IMR-90 (cell line): Measurements from ENCODE around the gene ERGIC1. TPM values are rescaled to one million over a fixed set of nuclear protein-coding genes. Genes with fewer than 3 reads are reported as not detected.

Experiments
- ATAC-seq: fragments of 200-7000 bp; cut with Tn5 transposase; 2 replicates; pipeline ENCODE4 v1.9.1; 2020; ENCODE audit warnings: low read depth, mild to moderate bottlenecking, moderate library complexity
- BruUV-seq: library from RNA; stranded (reverse); fragments of 400-500 nt; replicated peaks from 2 replicates; lab custom pipeline; 2021; lab: Mats Ljungman, UMichigan
- CTCF ChIA-PET: fragments of 300-600 bp; formaldehyde crosslinking; extraction: SDS; loops from one replicate; lab custom pipeline; 2021; ENCODE audit warnings: antibody characterized with exemption; lab: Yijun Ruan, JAX
- POLR2A ChIA-PET: fragments of 300-600 bp; sonication (Branson Sonifier 250); formaldehyde crosslinking; loops from one replicate; lab custom pipeline; 2022; ENCODE audit warnings: antibody characterized with exemption; ENCODE audit not compliant: unreplicated experiment; lab: Charles Lee
- DNase-seq: peaks from one replicate; pipeline ENCODE4 v3.0.0; 2013
- H2AFZ ChIP-seq: replicated peaks from 2 replicates; pipeline ENCODE3; 2013; ENCODE audit warnings: low read length, mild to moderate bottlenecking; ENCODE audit not compliant: poor library complexity
- H2AK5ac ChIP-seq: 2 replicates; pipeline ENCODE4 v1.6.1; 2013; ENCODE audit warnings: low read depth, low read length, inconsistent platforms
- H2AK9ac ChIP-seq: replicated peaks from 2 replicates; pipeline ENCODE3; 2013; ENCODE audit warnings: mild to moderate bottlenecking, low read depth, low read length, moderate library complexity; ENCODE audit not compliant: poor library complexity
- H2BK120ac ChIP-seq: 2 replicates; pipeline ENCODE4 v1.6.1; 2013; ENCODE audit warnings: low read depth, low read length, inconsistent platforms
- H2BK15ac ChIP-seq: 3 replicates; pipeline ENCODE4 v1.6.1; 2013; ENCODE audit warnings: low read depth, low read length, inconsistent platforms
- H2BK20ac ChIP-seq: 2 replicates; pipeline ENCODE4 v1.6.1; 2013; ENCODE audit warnings: low read depth, mild to moderate bottlenecking, inconsistent platforms, low read length, moderate library complexity
- H2BK5ac ChIP-seq: 2 replicates; pipeline ENCODE4 v1.6.1; 2013; ENCODE audit warnings: mild to moderate bottlenecking, low read depth, low read length, inconsistent platforms; ENCODE audit not compliant: poor library complexity, severe bottlenecking
- H3K14ac ChIP-seq: replicated peaks from 2 replicates; pipeline ENCODE4 v1.6.1; 2013; ENCODE audit warnings: low read depth, low read length, inconsistent platforms
- H3K18ac ChIP-seq: 2 replicates; pipeline ENCODE4 v1.6.1; 2013; ENCODE audit warnings: low read depth, low read length, control low read depth
- H3K23ac ChIP-seq: 2 replicates; pipeline ENCODE4 v1.6.1; 2013; ENCODE audit warnings: low read depth, low read length, inconsistent platforms
- H3K27ac ChIP-seq: 2 replicates; pipeline ENCODE4 v1.5.1; 2013; ENCODE audit warnings: mild to moderate bottlenecking, control low read depth, low read length; ENCODE audit not compliant: insufficient read depth
- H3K27me3 ChIP-seq: 2 replicates; pipeline ENCODE4 v1.6.1; 2013; ENCODE audit warnings: low read length; ENCODE audit not compliant: control insufficient read depth, insufficient read depth
- H3K36me3 ChIP-seq: 2 replicates; pipeline ENCODE4 v1.6.1; 2013; ENCODE audit warnings: low read length, mixed read lengths; ENCODE audit not compliant: control insufficient read depth, insufficient read depth
- H3K4ac ChIP-seq: 2 replicates; pipeline ENCODE4 v1.6.1; 2013; ENCODE audit warnings: low read depth, low read length, inconsistent platforms
- H3K4me1 ChIP-seq: 2 replicates; pipeline ENCODE4 v1.6.1; 2013; ENCODE audit warnings: low read length, mixed read lengths; ENCODE audit not compliant: control insufficient read depth, insufficient read depth
- H3K4me2 ChIP-seq: 2 replicates; pipeline ENCODE4 v1.6.1; 2013; ENCODE audit warnings: low read depth, mild to moderate bottlenecking, control low read depth, low read length, moderate library complexity
- H3K4me3 ChIP-seq: 2 replicates; pipeline ENCODE4 v1.5.1; 2013; ENCODE audit warnings: low read depth, mild to moderate bottlenecking, control low read depth, low read length, moderate library complexity; ENCODE audit not compliant: insufficient read depth
- H3K56ac ChIP-seq: 2 replicates; pipeline ENCODE4 v1.6.1; 2013; ENCODE audit warnings: low read length, inconsistent platforms; ENCODE audit not compliant: insufficient read depth; ENCODE audit errors: extremely low read depth
- H3K79me1 ChIP-seq, 2 experiments: 2 replicates each; pipeline ENCODE4 v1.6.1; 2013; ENCODE audit warnings: low read length in 2 of 2, inconsistent platforms in 1 of 2, low read depth in 1 of 2
- H3K9ac ChIP-seq: 2 replicates; pipeline ENCODE4 v1.6.1; 2013; ENCODE audit warnings: low read depth, low read length, control low read depth
- H3K9me1 ChIP-seq: 2 replicates; pipeline ENCODE4 v1.6.1; 2013; ENCODE audit warnings: low read length, inconsistent platforms; ENCODE audit not compliant: insufficient read depth
- H3K9me3 ChIP-seq: 2 replicates; pipeline ENCODE4 v1.6.1; 2013; ENCODE audit warnings: low read length; ENCODE audit not compliant: control insufficient read depth, insufficient read depth
- H4K20me1 ChIP-seq: 2 replicates; pipeline ENCODE4 v1.6.1; 2013; ENCODE audit warnings: low read length, inconsistent platforms; ENCODE audit not compliant: insufficient read depth
- H4K5ac ChIP-seq: 2 replicates; pipeline ENCODE4 v1.6.1; 2013; ENCODE audit warnings: mild to moderate bottlenecking, low read depth, low read length, control low read depth
- H4K8ac ChIP-seq, 2 experiments: 2 replicates each; pipeline ENCODE4 v1.6.1; 2013; ENCODE audit warnings: low read depth in 2 of 2, low read length in 2 of 2, control low read depth in 1 of 2, inconsistent platforms in 1 of 2
- H4K91ac ChIP-seq: 2 replicates; pipeline ENCODE4 v1.6.1; 2013; ENCODE audit warnings: low read depth, low read length, inconsistent platforms; ENCODE audit not compliant: insufficient read depth
- CEBPB ChIP-seq: IDR thresholded peaks from 2 replicates; pipeline ENCODE4 v1.6.1; 2012; ENCODE audit warnings: low read depth, low read length, improper control_type of control experiment
- ELK1 ChIP-seq: fragments of 150-350 bp; IDR thresholded peaks from 2 replicates; pipeline ENCODE4 v1.6.1; 2016; ENCODE audit warnings: low read depth, mild to moderate bottlenecking, low read length, moderate library complexity, borderline replicate concordance
- MXI1 ChIP-seq: IDR thresholded peaks from 2 replicates; pipeline ENCODE4 v1.6.1; 2012; ENCODE audit warnings: low read depth, mild to moderate bottlenecking, low read length, moderate library complexity, borderline replicate concordance
- NFE2L2 ChIP-seq: fragments of 150-350 bp; IDR thresholded peaks from 2 replicates; pipeline ENCODE4 v1.6.1; 2016; ENCODE audit warnings: low read depth, mild to moderate bottlenecking, low read length
- POLR2A ChIP-seq: IDR thresholded peaks from 2 replicates; pipeline ENCODE4 v1.6.1; 2012; ENCODE audit warnings: mild to moderate bottlenecking, low read depth, low read length
- RFX5 ChIP-seq: IDR thresholded peaks from 2 replicates; pipeline ENCODE4 v1.8.0; 2012; ENCODE audit warnings: low read depth, mild to moderate bottlenecking, low read length, moderate library complexity
- SMC3 ChIP-seq: fragments of 150-350 bp; IDR thresholded peaks from 2 replicates; pipeline ENCODE4 v1.6.1; 2016; ENCODE audit warnings: low read depth, mild to moderate bottlenecking, antibody characterized with exemption, low read length, moderate library complexity
- WGBS, 2 experiments: methylation state at CpG; one replicate each; pipeline versions ENCODE4 v1.1.5 to v1.1.7; 2013; ENCODE audit warnings: missing lambda C conversion rate in 2 of 2; ENCODE audit not compliant: insufficient read length in 1 of 2; ENCODE audit errors: extremely low coverage in 2 of 2; 5-methylcytosine and 5-hydroxymethylcytosine counted together
- dilution Hi-C: fragments of 300-500 bp; cut with HindIII; formaldehyde crosslinking; loops from one replicate; pipeline ENCODE4 v1.14.3; 2018; ENCODE audit warnings: low sequenced_read_pairs; ENCODE audit not compliant: unreplicated experiment
- in situ Hi-C: fragments of 300-500 bp; cut with MboI; formaldehyde crosslinking; loops from 3 replicates; pipeline ENCODE4 v1.14.3; 2019; ENCODE audit warnings: low sequenced_read_pairs, inconsistent platforms, mixed read lengths
- intact Hi-C: fragments of 100-400 bp; cut with micrococcal nuclease; formaldehyde crosslinking; loops from 2 replicates; pipeline ENCODE4 v1.10.0; 2022
- polyA plus RNA-seq, 3 experiments: library from polyadenylated mRNA; depleted of rRNA; stranded (reverse); fragments of >200 nt; gene quantifications; 2 replicates each; pipeline ENCODE4 v1.2.3, GENCODE V29; 2012; ENCODE audit warnings: low replicate concordance in 1 of 3
- total RNA-seq: library from RNA; depleted of rRNA; stranded (reverse); fragments of >200 nt; gene quantifications from 2 replicates; pipeline ENCODE4 v1.2.3, GENCODE V29; 2012
- TF ChIP-seq, protein P1 (sequence below): conservative IDR thresholded peaks from 2 replicates; pipeline ENCODE4 v1.5.1; 2012; ENCODE audit warnings: mild to moderate bottlenecking, low read depth, low read length, improper control_type of control experiment

Gene ERGIC1
- total and polyA plus RNA-seq, 2 of the 4 experiments (the other 2 are of a cell fraction), result 134 to 192 TPM

GRCh38 chr5:172848419-172848818, 14.4 kb downstream of the ERGIC1 start:
- Histone ChIP-seq H4K5ac (no peak overlapping the region), H4K91ac (no peak overlapping the region), H4K20me1 (peaks cover 37% of the 10 kb centered on the region), H3K18ac (no peak overlapping the region), H3K4me1 (peaks cover 23% of the 10 kb centered on the region), H3K36me3 (peaks cover 6% of the 10 kb centered on the region; the same call in 1 of the 2 replicates), H2BK15ac (peak overlapping the region; percentile 8; the same call in 1 of the 3 replicates), H2BK20ac (peak overlapping the region; percentile 14; the same call in 1 of the 2 replicates), H2BK120ac (no peak overlapping the region), H3K27ac (no peak overlapping the region), H3K27me3 (no peaks in the 10 kb centered on the region), H3K14ac (0 out of 2 replicates have a peak overlapping the region, but pooled peaks have one; percentile 43), H3K4me3 (no peak overlapping the region), H3K4me2 (no peak overlapping the region), H2AK9ac (peak overlapping the region; percentile 47), H2BK5ac (peak overlapping the region; percentile 25), H3K4ac (peak overlapping the region; percentile 43; the same call in 1 of the 2 replicates), H3K79me1 (peaks cover 20 to 89% of the 10 kb centered on the region in 2 experiments), H4K8ac (peak overlapping the region in 1 of 2 experiments; percentile 44; a peak in 1 of 4 replicates), H3K9me3 (no peaks in the 10 kb centered on the region), H3K56ac (no peak overlapping the region), H3K9ac (no peak overlapping the region), H3K9me1 (peaks cover 55% of the 10 kb centered on the region), H3K23ac (peak overlapping the region; percentile 74; the same call in 1 of the 2 replicates), H2AFZ (no peak overlapping the region), H2AK5ac (0 out of 2 replicates have a peak overlapping the region, but pooled peaks have one; percentile 47)
- DNase-seq (no peak), ATAC-seq (0 out of 2 replicates have a peak, but pooled peaks have one; percentile 25)
- TF ChIP-seq, protein P1, sequence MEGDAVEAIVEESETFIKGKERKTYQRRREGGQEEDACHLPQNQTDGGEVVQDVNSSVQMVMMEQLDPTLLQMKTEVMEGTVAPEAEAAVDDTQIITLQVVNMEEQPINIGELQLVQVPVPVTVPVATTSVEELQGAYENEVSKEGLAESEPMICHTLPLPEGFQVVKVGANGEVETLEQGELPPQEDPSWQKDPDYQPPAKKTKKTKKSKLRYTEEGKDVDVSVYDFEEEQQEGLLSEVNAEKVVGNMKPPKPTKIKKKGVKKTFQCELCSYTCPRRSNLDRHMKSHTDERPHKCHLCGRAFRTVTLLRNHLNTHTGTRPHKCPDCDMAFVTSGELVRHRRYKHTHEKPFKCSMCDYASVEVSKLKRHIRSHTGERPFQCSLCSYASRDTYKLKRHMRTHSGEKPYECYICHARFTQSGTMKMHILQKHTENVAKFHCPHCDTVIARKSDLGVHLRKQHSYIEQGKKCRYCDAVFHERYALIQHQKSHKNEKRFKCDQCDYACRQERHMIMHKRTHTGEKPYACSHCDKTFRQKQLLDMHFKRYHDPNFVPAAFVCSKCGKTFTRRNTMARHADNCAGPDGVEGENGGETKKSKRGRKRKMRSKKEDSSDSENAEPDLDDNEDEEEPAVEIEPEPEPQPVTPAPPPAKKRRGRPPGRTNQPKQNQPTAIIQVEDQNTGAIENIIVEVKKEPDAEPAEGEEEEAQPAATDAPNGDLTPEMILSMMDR, result no peak
- no peak for TF ChIP-seq POLR2A
- TF ChIP-seq SMC3, result no peak
- no peak for TF ChIP-seq NFE2L2
- TF ChIP-seq ELK1, result no peak
- no peak for TF ChIP-seq RFX5
- TF ChIP-seq MXI1, result no peak
- TF ChIP-seq CEBPB, result no peak
- intact Hi-C loops (no loop called here), dilution Hi-C loops (no loop called here), in situ Hi-C loops (no loop called here)
- 40% methylated on average over 1 of the region's 3 CpGs; no CpG with 5 or more reads in 1 of the 2 experiments for WGBS, 2 experiments
- ChIA-PET CTCF (no interaction called here), POLR2A (no interaction called here)
- no TSS peak for BruUV-seq
